ENCODE results near the gene KIF12.
"Not testable (repeated sequence)": the region's sequence is repeated elsewhere in the genome, so short reads cannot be mapped to it uniquely, and the experiment has no call there.

The KIF12 gene

DNA sequence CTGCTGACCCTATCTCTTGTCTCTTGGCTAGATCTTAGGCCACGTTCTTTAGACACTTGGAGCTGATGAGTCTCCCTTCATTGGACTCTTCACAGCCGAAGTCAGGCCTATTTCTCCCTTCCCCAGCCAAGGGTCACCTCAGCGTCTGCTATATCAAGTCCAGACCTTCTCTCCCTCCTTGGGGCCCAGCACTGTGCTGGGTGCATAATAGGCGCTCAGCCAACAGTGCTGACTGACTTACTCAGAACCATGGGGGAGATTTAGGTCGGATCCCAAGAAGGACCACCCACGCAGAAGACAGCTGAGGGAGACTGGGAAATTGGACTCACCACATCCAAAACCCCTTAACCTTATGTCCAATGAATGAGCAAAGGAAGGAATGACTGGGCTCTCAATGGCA lies 15.4 kb downstream of the KIF12 start:
- no peak for DNase-seq

GRCh38 chr9:114082763-114083412 lies 16.2 kb downstream of the KIF12 start:
- DNase-seq = not testable (repeated sequence)

- peak in 13 of 14 donors; percentile 21 to 83 (median 69) for DNase-seq
Observed at GRCh38 chr9:114082017-114082762, 16.9 kb downstream of the KIF12 start.

DNA sequence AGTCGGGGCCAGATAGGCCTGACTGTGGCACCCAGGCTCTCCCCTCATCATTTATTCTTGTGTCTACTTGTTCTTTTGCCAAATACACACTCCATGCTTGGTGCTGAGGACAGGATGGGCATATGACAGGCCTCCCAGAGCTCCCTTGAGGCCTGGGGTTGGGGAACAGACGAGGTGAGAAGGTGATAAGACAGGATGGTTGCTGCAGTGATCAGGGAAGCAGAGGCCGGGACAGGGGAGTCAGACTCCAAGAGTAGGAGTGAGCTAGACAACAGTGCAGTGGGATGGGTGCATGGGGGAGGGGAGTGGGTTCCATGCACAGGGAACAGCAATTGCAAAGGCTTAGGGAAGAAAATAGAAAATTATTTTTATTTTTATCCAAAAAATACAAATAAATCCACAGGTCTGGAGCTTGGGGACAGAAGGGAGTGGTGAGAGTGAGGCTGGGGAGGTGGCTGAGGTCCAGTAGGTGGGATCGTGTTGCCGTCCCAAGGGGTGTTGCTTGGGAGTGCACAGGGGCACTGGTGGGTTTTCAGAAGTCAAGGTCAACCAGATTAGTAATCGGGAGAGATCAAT lies 17.6 kb downstream of the KIF12 start:
- no peak for DNase-seq

DNA sequence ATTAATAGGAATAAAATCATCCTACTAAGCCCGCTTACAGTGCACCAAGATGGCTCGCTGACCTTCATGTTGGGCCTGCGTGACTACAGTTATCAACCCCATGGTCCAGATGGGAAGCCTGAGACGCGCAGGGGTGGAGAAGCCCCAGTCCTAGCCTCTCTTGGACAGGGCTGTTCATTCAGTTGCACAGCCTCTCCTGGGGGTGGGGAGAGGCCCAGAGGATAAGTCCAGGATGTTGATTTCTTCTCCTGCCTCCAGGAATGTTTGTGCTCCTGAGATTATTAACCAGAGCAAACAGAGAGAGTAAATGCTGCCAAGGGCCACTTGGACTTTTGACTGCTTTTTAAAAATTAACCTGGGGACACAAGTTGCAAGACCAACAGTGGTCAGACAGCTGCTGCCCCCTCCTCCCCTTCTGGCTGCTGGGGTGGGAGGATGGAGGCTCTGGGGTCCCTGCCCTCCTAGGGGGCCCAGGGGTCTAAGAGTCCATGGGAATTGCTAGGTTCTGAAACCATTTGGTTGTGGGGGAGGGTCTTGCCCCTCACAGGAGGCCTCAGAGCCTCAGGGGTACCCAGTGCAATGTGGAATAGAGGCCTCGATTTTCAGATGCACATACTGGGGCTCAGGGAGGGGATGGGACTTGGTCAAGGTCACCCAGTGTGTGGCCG lies 18.2 kb downstream of the KIF12 start:
- no peak for DNase-seq

GRCh38 chr9:114080195-114080772 lies 18.8 kb downstream of the KIF12 start:
- DNase-seq = no peak

DNA sequence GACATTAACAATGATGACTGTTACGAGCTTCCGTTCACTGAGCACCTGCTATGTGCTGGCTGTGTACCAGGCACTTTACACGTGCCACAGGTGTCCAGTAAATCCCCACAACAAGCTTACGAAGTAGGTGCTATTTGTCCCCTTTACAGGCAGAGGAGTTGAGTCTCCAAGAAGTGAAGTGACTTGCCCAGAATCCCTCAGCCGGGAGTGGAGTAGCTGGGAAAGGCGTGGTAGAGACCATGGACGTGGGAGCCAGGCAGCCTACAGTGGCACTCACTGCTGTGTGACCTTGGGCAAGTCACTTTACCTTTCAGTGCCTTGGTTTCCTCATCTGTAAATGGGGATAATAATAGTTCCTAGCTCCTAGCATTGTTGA lies 20.3 kb downstream of the KIF12 start:
- no peak for DNase-seq

DNA sequence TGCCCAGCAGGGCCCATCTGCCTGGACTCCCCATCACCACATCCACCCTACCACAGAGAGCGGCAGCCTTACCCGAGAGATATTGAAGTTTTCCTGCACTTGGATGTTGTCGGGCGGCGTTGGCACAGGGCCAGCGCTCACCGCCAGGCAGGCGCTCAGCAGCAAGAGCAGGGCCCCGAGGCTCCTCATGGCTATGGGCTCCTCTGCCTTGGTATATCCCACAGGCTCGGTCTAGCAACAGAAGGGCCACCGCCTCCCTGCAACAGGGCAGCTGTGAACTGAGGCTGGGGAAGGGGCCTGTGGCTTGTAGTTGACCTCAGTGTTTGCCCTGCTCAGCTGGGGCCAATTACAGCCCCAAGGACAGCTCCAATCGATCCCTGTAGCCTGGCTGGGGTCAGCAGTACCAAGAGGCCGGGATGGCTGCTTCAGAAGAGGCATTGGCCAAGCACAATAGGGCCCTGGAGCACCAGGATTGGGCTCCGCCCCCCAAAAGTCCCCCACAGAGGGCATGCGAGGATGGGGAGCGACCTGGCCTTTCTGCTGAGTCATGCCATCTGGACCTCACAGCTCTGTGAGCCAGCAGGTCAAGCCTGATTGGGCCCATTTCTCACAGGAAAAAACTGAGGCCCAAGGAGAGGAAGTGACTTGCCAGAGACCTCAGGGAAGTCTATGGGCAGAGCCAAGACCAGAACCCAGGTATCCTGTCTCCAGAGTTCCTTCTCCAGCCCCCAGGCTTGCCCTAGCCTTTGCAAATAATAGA lies 20.9 kb downstream of the KIF12 start, which contains the start of gene AMBP:
TSS of gene AMBP (minus strand) at position 280 of the 760 bp plus-strand sequence. CDS start at position 189, 91 bp downstream.
- no peak for DNase-seq

DNA sequence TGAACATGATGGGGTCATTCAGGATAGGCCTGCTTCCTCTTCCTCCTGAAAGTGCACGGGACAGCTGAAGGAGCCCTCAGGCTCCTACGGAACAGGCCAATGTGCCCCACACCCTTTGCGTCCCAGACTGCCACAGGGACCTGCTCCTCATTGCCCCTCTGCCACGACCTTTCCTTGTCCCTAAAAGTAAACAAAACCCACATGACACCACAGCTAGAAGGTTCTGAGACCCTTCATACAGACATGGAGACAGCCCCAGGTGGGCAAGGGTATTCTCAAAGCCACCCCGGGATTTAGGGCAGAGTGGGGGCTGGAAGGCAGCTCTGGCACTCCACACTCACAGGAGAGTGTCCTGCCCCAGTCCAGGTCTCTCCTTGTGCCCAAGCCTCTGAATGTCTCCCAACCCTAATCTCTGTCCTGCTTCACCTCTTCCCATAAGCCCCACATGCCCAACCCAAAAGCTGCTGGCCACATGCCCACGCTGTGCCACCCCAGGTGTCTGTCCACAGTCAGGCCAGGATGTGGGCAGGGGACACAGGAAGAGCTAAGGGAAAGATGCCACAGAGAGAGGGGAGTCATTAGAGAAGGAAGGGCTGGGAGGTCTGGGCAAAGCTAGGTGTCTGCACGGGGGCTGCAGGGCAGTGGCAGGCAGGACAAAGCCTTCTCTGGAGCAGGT lies 21.8 kb downstream of the KIF12 start:
- DNase-seq = no peak

DNA sequence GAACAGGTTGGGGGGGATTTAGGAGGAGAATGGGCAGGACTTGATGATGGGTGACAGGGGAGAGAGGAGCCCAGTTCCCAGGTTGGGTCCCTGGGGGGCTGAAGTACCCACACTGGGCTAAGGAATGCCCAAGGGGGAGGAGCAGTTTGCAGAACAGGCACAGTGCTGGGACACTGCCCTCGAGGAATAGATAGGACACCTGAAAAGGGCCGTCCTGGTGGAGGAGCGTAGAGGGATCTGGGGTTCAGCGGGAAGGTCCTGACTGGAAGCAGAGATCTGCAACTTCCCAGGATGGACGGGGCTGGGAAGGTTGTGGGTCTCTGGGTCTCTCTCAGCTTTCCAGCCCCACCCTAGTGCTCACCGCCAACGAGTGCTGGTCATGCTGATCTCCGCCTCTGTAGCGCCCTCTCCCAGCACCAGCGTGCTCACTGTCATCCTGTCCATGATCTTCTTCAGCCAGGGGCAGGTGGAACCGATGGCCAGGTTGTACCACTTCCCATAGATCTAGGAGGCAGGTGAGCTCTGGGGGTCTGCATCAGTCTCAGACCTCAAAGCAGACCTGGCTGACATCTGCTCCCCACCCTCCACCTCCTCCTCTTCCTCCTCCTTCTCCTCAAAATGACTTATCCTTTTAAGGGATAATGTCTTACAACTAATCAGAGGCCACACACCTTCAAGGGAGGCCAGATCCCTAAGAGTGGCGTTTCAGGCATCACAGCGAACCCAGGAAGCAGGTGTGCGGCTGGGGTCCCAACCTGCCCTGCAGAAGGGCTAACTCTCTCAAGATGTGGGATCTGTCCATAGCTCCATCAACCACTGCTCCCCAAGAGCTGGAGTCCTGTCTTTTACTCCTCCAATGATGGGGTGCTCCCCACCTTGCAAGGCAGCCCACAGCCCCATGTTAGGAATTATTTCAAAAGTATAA lies 22.6 kb downstream of the KIF12 start:
- no peak for DNase-seq

- no peak for DNase-seq
Observed at GRCh38 chr9:114075602-114076001, 23.5 kb downstream of the KIF12 start.

DNA sequence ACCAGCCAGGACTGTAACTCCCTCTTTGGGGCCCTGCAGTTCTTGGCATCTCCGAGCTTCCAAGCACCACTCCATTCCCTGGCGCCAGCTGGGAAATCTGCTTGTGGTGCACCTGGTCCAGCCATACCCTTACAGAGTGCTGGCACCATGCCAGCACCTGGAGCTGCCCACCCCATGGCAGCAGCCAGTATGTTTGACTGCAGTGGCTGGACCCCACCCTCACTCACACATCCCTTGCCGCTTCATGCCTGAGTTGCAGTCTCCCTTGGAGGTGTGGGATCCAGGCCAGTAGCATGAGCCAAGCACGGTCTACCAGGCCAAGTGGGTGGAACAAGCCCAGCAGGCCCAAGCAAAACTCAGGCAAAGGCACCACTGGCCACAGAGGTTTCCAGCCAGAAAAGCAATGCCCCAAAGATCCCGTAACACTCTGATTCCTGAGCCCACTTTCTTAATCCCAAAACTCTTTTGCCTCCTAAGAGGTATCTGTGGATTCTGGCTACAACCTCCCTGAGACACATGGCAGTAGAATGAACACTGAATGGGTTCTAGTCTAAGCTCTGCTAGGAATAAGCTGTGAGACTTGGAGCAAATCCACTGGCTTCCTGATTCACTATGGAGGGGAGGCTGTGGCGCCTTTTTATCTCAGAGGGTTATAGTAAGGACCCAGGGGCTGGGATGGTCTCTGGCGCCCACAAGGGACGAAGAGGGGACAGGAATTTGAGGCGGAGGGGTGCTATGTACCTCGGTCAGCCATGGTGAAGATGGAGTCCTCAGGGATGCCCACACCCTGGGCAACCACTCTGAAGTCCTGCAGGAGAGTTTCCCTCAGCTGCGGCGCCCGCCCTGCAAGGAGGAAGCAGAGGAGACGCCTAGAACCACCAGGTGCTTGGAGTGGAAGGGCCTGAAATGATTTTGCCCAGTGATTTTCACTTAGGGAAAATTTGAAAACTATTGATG lies 26.6 kb downstream of the KIF12 start:
- peak in 11 of 14 donors; percentile 5 to 82 (median 26) for DNase-seq

GRCh38 chr9:114071197-114071795 lies 27.8 kb downstream of the KIF12 start:
- no peak for DNase-seq

DNA sequence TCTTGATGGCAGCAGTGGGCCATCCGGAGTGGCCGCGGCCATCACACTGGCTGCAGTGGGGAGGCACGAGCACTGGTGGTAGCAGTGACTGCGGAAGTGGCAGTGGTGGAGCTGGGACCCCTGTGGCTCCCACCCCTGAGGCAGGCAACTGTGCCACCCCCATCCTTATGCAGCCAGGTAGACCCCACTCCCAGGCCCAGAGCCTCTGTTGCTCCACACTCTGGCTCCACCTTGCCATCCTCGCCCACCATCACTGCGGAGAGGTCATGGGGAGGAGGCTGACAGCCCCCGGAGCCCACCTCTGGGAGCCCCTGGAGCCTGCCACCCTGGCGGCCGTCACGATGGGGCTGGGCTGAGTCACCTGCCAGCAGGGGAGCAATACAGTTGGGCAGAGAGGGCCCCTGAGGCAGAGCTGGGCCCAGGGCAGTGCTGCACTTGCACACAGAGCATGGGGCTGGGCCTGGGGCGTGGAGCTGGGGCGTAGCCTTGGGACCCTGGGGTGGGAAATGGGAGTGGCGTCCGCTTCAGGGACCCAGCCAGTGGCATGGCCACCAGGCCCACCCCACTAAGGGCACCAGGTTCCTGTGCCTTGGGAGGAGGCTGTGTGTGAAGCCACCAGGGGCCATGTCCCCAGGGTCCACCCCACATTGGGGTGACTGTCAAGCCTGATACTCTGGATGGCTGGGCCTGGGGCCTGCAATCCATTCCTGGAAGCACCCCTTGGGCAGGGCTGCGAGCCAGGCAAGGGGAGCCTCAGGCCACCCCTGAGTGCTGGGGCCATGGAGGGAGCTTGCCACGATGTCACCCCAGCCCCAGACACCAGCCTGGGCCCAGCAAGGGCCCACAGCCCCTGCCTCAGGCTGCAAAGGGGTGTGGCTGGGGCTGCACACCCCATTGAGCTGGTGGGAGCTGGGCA lies 28.6 kb downstream of the KIF12 start:
- no peak for DNase-seq

DNA sequence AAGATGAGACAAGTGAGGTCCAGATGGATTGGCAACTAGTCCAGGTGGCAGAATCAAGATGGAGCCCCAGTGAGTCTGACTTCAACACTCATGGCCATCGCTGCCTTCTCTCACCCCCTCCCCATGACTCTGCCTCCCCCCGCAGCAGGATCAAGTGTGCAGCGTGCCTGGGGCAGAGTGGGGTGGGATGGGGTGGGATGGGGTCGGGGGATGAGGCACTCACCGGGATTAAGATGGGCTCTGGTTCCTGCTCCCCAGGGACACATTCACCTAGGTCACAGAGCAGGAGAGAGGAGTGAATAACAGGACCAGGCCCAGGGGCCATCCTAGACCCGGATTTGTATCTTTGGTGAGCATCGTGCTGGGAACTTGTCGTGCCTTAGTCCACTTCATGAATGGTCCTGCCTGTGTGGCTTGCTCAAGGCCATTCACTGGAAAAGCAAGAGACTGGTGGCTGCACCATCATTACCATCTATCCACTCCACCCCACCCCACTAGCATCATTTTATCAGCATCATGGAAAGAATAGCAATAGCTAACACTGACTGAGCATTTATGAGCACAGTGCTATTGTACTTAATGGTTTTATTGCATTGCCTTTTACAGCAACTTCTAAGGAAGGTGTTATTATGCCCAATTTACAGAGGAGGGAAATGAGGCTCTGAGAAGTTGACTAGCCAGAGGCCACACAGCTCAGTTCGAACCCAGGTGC lies 29.5 kb downstream of the KIF12 start:
- DNase-seq = no peak

- DNase-seq = no peak
Observed at GRCh38 chr9:114065304-114065703, 33.8 kb downstream of the KIF12 start.
